HEK293T (cell line): Measurements from ENCODE around the gene CHRM1.

Experiments
- FOXA1 ChIP-seq: fragments of 450-650 bp; IDR thresholded peaks from 2 replicates; pipeline ENCODE4 v1.6.1; 2016; ENCODE audit warnings: mild to moderate bottlenecking
- FOXM1 ChIP-seq: fragments of 450-650 bp; IDR thresholded peaks from 2 replicates; pipeline ENCODE4 v1.6.1; 2017; ENCODE audit warnings: mild to moderate bottlenecking, borderline replicate concordance
- LEF1 ChIP-seq: fragments of 450-650 bp; IDR thresholded peaks from 2 replicates; pipeline ENCODE4 v1.6.1; 2017; ENCODE audit warnings: mild to moderate bottlenecking, borderline replicate concordance
- PKNOX1 ChIP-seq: fragments of 450-650 bp; IDR thresholded peaks from 2 replicates; pipeline ENCODE4 v1.6.1; 2016
- SUZ12 ChIP-seq: fragments of 450-650 bp; IDR thresholded peaks from 2 replicates; pipeline ENCODE4 v1.6.1; 2016; ENCODE audit warnings: mild to moderate bottlenecking
- ZNF384 ChIP-seq: fragments of 450-650 bp; IDR thresholded peaks from 2 replicates; pipeline ENCODE4 v1.6.1; 2016

- TF ChIP-seq SUZ12: no peak
- no peak for TF ChIP-seq ZNF384
- no peak for TF ChIP-seq PKNOX1
- TF ChIP-seq FOXA1: no peak
- no peak for TF ChIP-seq FOXM1
- TF ChIP-seq LEF1: no peak
Measured at GRCh38 chr11:62957147-62957546, 36.0 kb upstream of the CHRM1 start.
